ENCODE measurements around the gene WNK3.

- TF ChIP-seq CTCF (IDR thresholded peaks at IDR 0.05) = no peak
- TF ChIP-seq POLR2AphosphoS2 (conservative IDR thresholded peaks at IDR 0.05; ENCODE audit: low read length) = no peak
- no peak for TF ChIP-seq NFE2L2 (conservative IDR thresholded peaks at IDR 0.05; ENCODE audit: low read length)
- TF ChIP-seq CEBPB (IDR thresholded peaks at IDR 0.05) = no peak
- TF ChIP-seq MAFK (IDR thresholded peaks at IDR 0.05; ENCODE audit: partially characterized antibody) = no peak
- TF ChIP-seq BHLHE40 (IDR thresholded peaks at IDR 0.05; ENCODE audit: low read depth, low read length) = no peak
- TF ChIP-seq MAX (IDR thresholded peaks at IDR 0.05) = no peak
Measured at GRCh38 chrX:54359408-54359807, 1.6 kb upstream of the WNK3 start.

All from A549 (cell line).